Gastrocnemius medialis (tissue), 4 donors: ENCODE data around the gene ADAMTS18. TPM values are rescaled to one million over a fixed set of nuclear protein-coding genes. Genes with fewer than 3 reads are reported as not detected.

ENCODE experiments used
- ATAC-seq, 2 donors: fragments of 150-250 bp; one replicate each; pipeline ENCODE4 v1.9.1; 2016
- DNase-seq, 2 donors: peaks; one replicate each; pipeline ENCODE4 v3.0.0-alpha.2; 2019
- H3K27ac ChIP-seq, 4 donors: fragments of 200-600 bp; sonication (generic); 1 replicate in 1 of 4; 2 replicates in 3 of 4; pipeline ENCODE4 v1.5.1; 2016 to 2018; ENCODE audit warnings: mild to moderate bottlenecking in 2 of 4, moderate library complexity in 1 of 4
- H3K27me3 ChIP-seq, 3 donors: fragments of 200-600 bp; sonication (generic) in 2 of 3; 1 replicate in 1 of 3; 2 replicates in 2 of 3; pipeline versions ENCODE4 v1.5.1 to v1.6.0; 2016 to 2019; ENCODE audit warnings: mild to moderate bottlenecking in 1 of 3, moderate library complexity in 1 of 3
- H3K36me3 ChIP-seq, 2 donors: fragments of 200-600 bp; sonication (generic) in 1 of 2; one replicate each; pipeline ENCODE4 v1.5.1; 2017 to 2018
- H3K4me1 ChIP-seq, 2 donors: fragments of 200-600 bp; sonication (generic) in 1 of 2; one replicate each; pipeline ENCODE4 v1.5.1; 2016 to 2017; ENCODE audit warnings: mild to moderate bottlenecking in 2 of 2
- H3K4me3 ChIP-seq, 4 donors: fragments of 200-600 bp; sonication (generic) in 3 of 4; 1 replicate in 1 of 4; 2 replicates in 3 of 4; pipeline ENCODE4 v1.5.1; 2016 to 2019; ENCODE audit warnings: mild to moderate bottlenecking in 2 of 4
- H3K9me3 ChIP-seq, 3 donors: fragments of 200-600 bp; sonication (generic) in 2 of 3; 1 replicate in 1 of 3; 2 replicates in 2 of 3; pipeline ENCODE4 v1.5.1; 2016 to 2019
- CTCF ChIP-seq, 5 experiments: fragments of 450-650 bp in 3 of 5; fragments of 200-600 bp in 2 of 5; sonication (generic) in 2 of 5; IDR thresholded peaks in 4 of 5; conservative IDR thresholded peaks in 1 of 5; 1 replicate in 4 of 5; 2 replicates in 1 of 5; pipeline ENCODE4 v1.5.1; 2016 to 2019; ENCODE audit warnings: antibody characterized with exemption in 5 of 5, mild to moderate bottlenecking in 3 of 5, moderate library complexity in 3 of 5
- POLR2A ChIP-seq, 2 donors: fragments of 450-650 bp; IDR thresholded peaks; one replicate each; pipeline ENCODE4 v1.6.1; 2017; ENCODE audit warnings: antibody characterized with exemption in 2 of 2, mild to moderate bottlenecking in 2 of 2, moderate library complexity in 2 of 2
- in situ Hi-C, 4 donors: fragments of 200-750 bp; cut with MboI; loops; one replicate each; pipeline versions ENCODE4 v1.15.0 to v1.8.0; 2017; ENCODE audit warnings: low sequenced_read_pairs in 4 of 4
- intact Hi-C: fragments of 100-400 bp; cut with DNase I; formaldehyde crosslinking; loops from one replicate; pipeline ENCODE4 v1.15.1; 2023; ENCODE audit warnings: low total_unique reads
- total RNA-seq, 4 donors: library from RNA; depleted of rRNA; stranded (reverse); fragments of >200 nt; gene quantifications; one replicate each; pipeline versions ENCODE4 v1.1.0 to v1.2.3, GENCODE V29; 2016

Gene ADAMTS18
- total RNA-seq, 4 donors from 2014 or later: 0.82 TPM; not detected in 3

DNA sequence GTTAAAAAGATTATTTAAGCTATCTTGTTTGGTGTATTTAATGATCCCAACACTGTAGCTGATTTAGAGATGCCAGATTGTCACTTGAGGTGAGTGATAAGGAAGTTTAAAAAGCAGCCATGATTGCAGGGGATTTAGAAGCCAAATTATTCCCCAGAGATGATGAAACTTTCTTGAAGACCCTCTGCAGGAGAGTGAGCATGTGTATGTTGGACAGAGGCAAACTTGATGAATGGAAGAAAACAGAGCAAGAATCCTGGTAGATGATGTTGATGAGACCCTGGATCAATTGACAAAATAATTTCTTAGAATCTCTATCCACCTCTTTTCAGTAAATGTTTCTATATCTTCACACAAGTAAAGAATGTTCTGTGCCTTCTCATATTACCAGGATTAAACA is 14.4 kb upstream of the ADAMTS18 start:
- Histone ChIP-seq H3K4me3 (no peak overlapping the region), H3K36me3 (no peaks in the 10 kb centered on the region), H3K27me3 (no peaks in the 10 kb centered on the region), H3K27ac (no peak overlapping the region), H3K9me3 (no peaks in the 10 kb centered on the region), H3K4me1 (no peaks in the 10 kb centered on the region)
- TF ChIP-seq POLR2A (IDR thresholded peaks at IDR 0.05): no peak
- no peak for TF ChIP-seq CTCF (IDR thresholded peaks at IDR 0.05 in 4 of 5, conservative IDR thresholded peaks at IDR 0.05 in 1 of 5)
- no peak for DNase-seq
- intact Hi-C loops (no loop called here), in situ Hi-C loops (no loop called here)
- no peak for ATAC-seq

DNA sequence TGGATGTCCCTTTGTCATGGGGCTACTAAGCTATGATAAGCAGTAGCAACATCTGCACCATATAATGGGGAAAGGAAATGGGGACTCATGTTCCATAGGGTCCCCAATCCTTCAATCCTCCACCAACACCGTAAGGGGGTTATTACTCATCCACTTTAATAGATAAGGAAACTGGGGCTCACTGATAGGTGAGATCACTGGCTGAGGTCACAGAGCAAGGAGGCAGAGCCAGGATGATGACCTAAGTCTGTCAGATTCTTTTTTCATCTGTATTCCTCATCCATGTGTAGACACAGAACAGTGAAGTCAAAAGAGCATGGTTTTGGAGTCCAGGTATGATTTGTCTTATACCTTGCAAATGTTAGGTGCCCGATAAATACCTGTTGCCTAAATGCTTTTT is 10.5 kb upstream of the ADAMTS18 start:
- Histone ChIP-seq H3K9me3 (no peaks in the 10 kb centered on the region), H3K36me3 (no peaks in the 10 kb centered on the region), H3K27me3 (no peaks in the 10 kb centered on the region), H3K4me1 (no peaks in the 10 kb centered on the region), H3K27ac (no peak overlapping the region), H3K4me3 (no peak overlapping the region)
- DNase-seq (no peak), ATAC-seq (no peak)
- TF ChIP-seq CTCF (IDR thresholded peaks at IDR 0.05 in 4 of 5, conservative IDR thresholded peaks at IDR 0.05 in 1 of 5): no peak
- no peak for TF ChIP-seq POLR2A (IDR thresholded peaks at IDR 0.05)
- in situ Hi-C loops: no loop called here
- intact Hi-C loops: no loop called here

GRCh38 chr16:77444147-77444460 is 9.3 kb upstream of the ADAMTS18 start:
- ATAC-seq: no peak
- intact Hi-C loops: no loop called here
- in situ Hi-C loops: no loop called here
- Histone ChIP-seq H3K4me3 (no peak overlapping the region), H3K36me3 (no peaks in the 10 kb centered on the region), H3K27me3 (no peaks in the 10 kb centered on the region), H3K9me3 (no peaks in the 10 kb centered on the region), H3K27ac (no peak overlapping the region), H3K4me1 (no peaks in the 10 kb centered on the region)
- no peak for TF ChIP-seq CTCF (IDR thresholded peaks at IDR 0.05 in 4 of 5, conservative IDR thresholded peaks at IDR 0.05 in 1 of 5)
- no peak for TF ChIP-seq POLR2A (IDR thresholded peaks at IDR 0.05)
- DNase-seq: no peak

GRCh38 chr16:77443357-77444146 is 8.7 kb upstream of the ADAMTS18 start:
- DNase-seq: no peak
- in situ Hi-C loops (no loop called here), intact Hi-C loops (no loop called here)
- TF ChIP-seq CTCF (IDR thresholded peaks at IDR 0.05 in 4 of 5, conservative IDR thresholded peaks at IDR 0.05 in 1 of 5): no peak
- TF ChIP-seq POLR2A (IDR thresholded peaks at IDR 0.05): no peak
- H3K9me3 ChIP-seq: no peaks in the 10 kb centered on the region
- no peaks in the 10 kb centered on the region for H3K27me3 ChIP-seq
- ATAC-seq: no peak
- no peaks in the 10 kb centered on the region for H3K36me3 ChIP-seq
- H3K4me1 ChIP-seq: no peaks in the 10 kb centered on the region
- H3K27ac ChIP-seq: no peak overlapping the region
- H3K4me3 ChIP-seq: no peak overlapping the region

GRCh38 chr16:77442078-77442477 is 7.2 kb upstream of the ADAMTS18 start:
- Histone ChIP-seq H3K4me3 (no peak overlapping the region), H3K4me1 (no peaks in the 10 kb centered on the region), H3K27me3 (no peaks in the 10 kb centered on the region), H3K9me3 (no peaks in the 10 kb centered on the region), H3K36me3 (no peaks in the 10 kb centered on the region), H3K27ac (no peak overlapping the region)
- no peak for TF ChIP-seq CTCF (IDR thresholded peaks at IDR 0.05 in 4 of 5, conservative IDR thresholded peaks at IDR 0.05 in 1 of 5)
- TF ChIP-seq POLR2A (IDR thresholded peaks at IDR 0.05): no peak
- in situ Hi-C loops: no loop called here
- DNase-seq (no peak), ATAC-seq (no peak)
- intact Hi-C loops: no loop called here
